H1 (cell line): Measurements from ENCODE around the gene PDXDC1. TPM values are rescaled to one million over a fixed set of nuclear protein-coding genes. Genes with fewer than 3 reads are reported as not detected.
"Not testable (repeated sequence)": the region's sequence is repeated elsewhere in the genome, so short reads cannot be mapped to it uniquely, and the experiment has no call there.

Experiments
- CTCF ChIA-PET: fragments of 300-600 bp; sonication (Branson Sonifier 250); formaldehyde crosslinking; loops from one replicate; lab custom pipeline; 2021; ENCODE audit not compliant: partially characterized antibody; lab: Charles Lee
- POLR2A ChIA-PET: fragments of 300-600 bp; sonication (Branson Sonifier 250); formaldehyde crosslinking; loops from one replicate; lab custom pipeline; 2021; ENCODE audit warnings: inconsistent platforms; ENCODE audit not compliant: partially characterized antibody; lab: Charles Lee
- DNase-seq, 2 experiments: peaks; one replicate each; pipeline versions ENCODE4 v3.0.0 to v3.0.0-alpha.2; 2010 to 2022; ENCODE audit warnings: low spot score in 2 of 2, low read depth in 1 of 2, mixed read lengths in 1 of 2
- FAIRE-seq: peaks from 2 replicates; lab custom pipeline; 2011; peaks lifted over from hg19 to GRCh38; lab: Jason Lieb, UNC
- H2AFZ ChIP-seq: 2 replicates; pipeline ENCODE4 v1.8.1; 2012; ENCODE audit warnings: low read length, inconsistent platforms
- H2AK5ac ChIP-seq: 2 replicates; pipeline ENCODE4 v1.6.1; 2013; ENCODE audit warnings: low read depth, low read length
- H2BK120ac ChIP-seq: replicated peaks from 2 replicates; pipeline ENCODE3; 2013; ENCODE audit warnings: low read depth, low read length, inconsistent platforms
- H2BK12ac ChIP-seq: 2 replicates; pipeline ENCODE4 v1.6.1; 2013; ENCODE audit warnings: low read depth, low read length
- H2BK15ac ChIP-seq: 2 replicates; pipeline ENCODE4 v1.6.1; 2013; ENCODE audit warnings: low read length
- H2BK20ac ChIP-seq: 2 replicates; pipeline ENCODE4 v1.6.1; 2013; ENCODE audit warnings: low read length
- H2BK5ac ChIP-seq: 2 replicates; pipeline ENCODE4 v1.6.1; 2013; ENCODE audit warnings: low read depth, low read length
- H3K14ac ChIP-seq: 2 replicates; pipeline ENCODE4 v1.6.1; 2013; ENCODE audit warnings: inconsistent platforms; ENCODE audit not compliant: insufficient read length
- H3K18ac ChIP-seq: 2 replicates; pipeline ENCODE4 v1.6.1; 2013; ENCODE audit warnings: low read length; ENCODE audit errors: extremely low read depth
- H3K23ac ChIP-seq: 2 replicates; pipeline ENCODE4 v1.6.1; 2013; ENCODE audit warnings: inconsistent platforms; ENCODE audit not compliant: insufficient read length
- H3K23me2 ChIP-seq: 2 replicates; pipeline ENCODE4 v1.6.1; 2013; ENCODE audit warnings: low read depth, low read length
- H3K27ac ChIP-seq: 2 replicates; pipeline ENCODE4 v1.6.1; 2011; ENCODE audit warnings: low read depth, low read length, inconsistent platforms
- H3K27me3 ChIP-seq, 4 experiments: replicated peaks in 1 of 4; 1 replicate in 1 of 4; 2 replicates in 3 of 4; pipeline versions ENCODE4 v1.6.1 to v1.8.1; 2011 to 2013; ENCODE audit warnings: low read length in 3 of 4, mild to moderate bottlenecking in 3 of 4, inconsistent platforms in 2 of 4, mixed read lengths in 2 of 4, moderate library complexity in 1 of 4; ENCODE audit not compliant: control insufficient read depth in 3 of 4, insufficient read depth in 3 of 4; ENCODE audit errors: extremely low read depth in 1 of 4
- H3K36me3 ChIP-seq, 4 experiments: 2 replicates each; pipeline versions ENCODE4 v1.6.1 to v1.8.1; 2011 to 2013; ENCODE audit warnings: mild to moderate bottlenecking in 4 of 4, low read length in 3 of 4, moderate library complexity in 2 of 4, control low read depth in 1 of 4, inconsistent platforms in 1 of 4; ENCODE audit not compliant: insufficient read depth in 4 of 4, control insufficient read depth in 2 of 4
- H3K4ac ChIP-seq: replicated peaks from 2 replicates; pipeline ENCODE3; 2013; ENCODE audit warnings: low read length, low read depth, mixed read lengths, inconsistent platforms; ENCODE audit not compliant: insufficient read length
- H3K4me1 ChIP-seq, 4 experiments: replicated peaks in 1 of 4; 1 replicate in 1 of 4; 2 replicates in 3 of 4; pipeline versions ENCODE4 v1.6.1 to v1.8.1; 2011 to 2013; ENCODE audit warnings: low read length in 3 of 4, inconsistent platforms in 2 of 4, mixed read lengths in 1 of 4; ENCODE audit not compliant: insufficient read depth in 4 of 4, control insufficient read depth in 3 of 4
- H3K4me2 ChIP-seq, 2 experiments: 2 replicates each; pipeline versions ENCODE4 v1.6.1 to v1.8.1; 2011 to 2013; ENCODE audit warnings: low read depth in 2 of 2, low read length in 2 of 2, control low read depth in 1 of 2, inconsistent platforms in 1 of 2, mild to moderate bottlenecking in 1 of 2; ENCODE audit not compliant: insufficient read depth in 1 of 2
- H3K4me3 ChIP-seq, 4 experiments: fragments of 200-600, 300-600 bp in 1 of 4; sonication (generic), shearing (Covaris generic), sonication (Bioruptor Twin) in 1 of 4; 2 replicates each; pipeline versions ENCODE4 v1.5.1 to v1.8.1; 2011 to 2016; ENCODE audit warnings: low read length in 4 of 4, low read depth in 3 of 4, control low read depth in 2 of 4, inconsistent platforms in 2 of 4, mild to moderate bottlenecking in 2 of 4, mixed read lengths in 1 of 4, moderate library complexity in 1 of 4; ENCODE audit not compliant: insufficient read depth in 2 of 4; ENCODE audit errors: extremely low read depth in 1 of 4
- H3K56ac ChIP-seq: replicated peaks from 2 replicates; pipeline ENCODE3; 2013; ENCODE audit warnings: low read depth, mild to moderate bottlenecking, mixed read lengths, low read length, inconsistent platforms; ENCODE audit not compliant: insufficient read length
- H3K79me1 ChIP-seq: 2 replicates; pipeline ENCODE4 v1.6.1; 2013; ENCODE audit warnings: low read depth, low read length, control low read depth
- H3K79me2 ChIP-seq, 2 experiments: 2 replicates each; pipeline versions ENCODE4 v1.6.1 to v1.8.1; 2012 to 2013; ENCODE audit warnings: low read length in 2 of 2, mild to moderate bottlenecking in 2 of 2, inconsistent platforms in 1 of 2; ENCODE audit not compliant: insufficient read depth in 2 of 2, control insufficient read depth in 1 of 2
- H3K9ac ChIP-seq, 4 experiments: replicated peaks in 1 of 4; 1 replicate in 1 of 4; 2 replicates in 3 of 4; pipeline versions ENCODE4 v1.6.1 to v1.8.1; 2011 to 2013; ENCODE audit warnings: low read depth in 3 of 4, low read length in 3 of 4, control low read depth in 2 of 4, mild to moderate bottlenecking in 2 of 4, moderate library complexity in 2 of 4, inconsistent platforms in 1 of 4; ENCODE audit errors: extremely low read depth in 1 of 4
- H3K9me3 ChIP-seq, 2 experiments: 2 replicates each; pipeline versions ENCODE4 v1.6.1 to v1.8.1; 2012 to 2013; ENCODE audit warnings: mild to moderate bottlenecking in 2 of 2, moderate library complexity in 2 of 2, control low read depth in 1 of 2, inconsistent platforms in 1 of 2, low read depth in 1 of 2, low read length in 1 of 2, mixed read lengths in 1 of 2; ENCODE audit not compliant: insufficient read depth in 2 of 2
- H4K20me1 ChIP-seq, 2 experiments: replicated peaks in 1 of 2; 2 replicates each; pipeline versions ENCODE3 to v1.8.1; 2011 to 2013; ENCODE audit warnings: inconsistent platforms in 2 of 2, low read length in 2 of 2, mild to moderate bottlenecking in 1 of 2; ENCODE audit not compliant: insufficient read depth in 2 of 2, control insufficient read depth in 1 of 2
- H4K5ac ChIP-seq: 2 replicates; pipeline ENCODE4 v1.6.1; 2013; ENCODE audit warnings: low read length, low read depth, mixed read lengths, inconsistent platforms; ENCODE audit not compliant: insufficient read length
- H4K8ac ChIP-seq: 2 replicates; pipeline ENCODE4 v1.8.0; 2013; ENCODE audit warnings: mild to moderate bottlenecking, moderate library complexity, low read length, inconsistent platforms; ENCODE audit not compliant: insufficient read depth; ENCODE audit errors: extremely low read depth
- H4K91ac ChIP-seq: replicated peaks from 2 replicates; pipeline ENCODE3; 2013; ENCODE audit warnings: low read length, mixed read lengths, inconsistent platforms; ENCODE audit not compliant: insufficient read length
- WGBS, 2 experiments: shearing (Covaris generic) in 1 of 2; methylation state at CpG; one replicate each; pipeline versions ENCODE4 v1.1.6 to v1.1.7; 2013 to 2015; ENCODE audit warnings: low lambda C conversion rate in 2 of 2, mixed read lengths in 2 of 2, inconsistent platforms in 1 of 2, low coverage in 1 of 2, missing lambda C conversion rate in 1 of 2; ENCODE audit not compliant: insufficient replicate concordance in 2 of 2, insufficient coverage in 1 of 2, insufficient read length in 1 of 2; ENCODE audit errors: extremely low coverage in 1 of 2, missing lambda C conversion rate in 1 of 2; 5-methylcytosine and 5-hydroxymethylcytosine counted together
- polyA plus RNA-seq, 7 experiments: library from polyadenylated mRNA; depleted of rRNA in 3 of 7; stranded (reverse) in 5 of 7; unstranded in 2 of 7; fragments of >200 nt in 5 of 7; fragments of 200-250 nt in 2 of 7; gene quantifications; 1 replicate in 5 of 7; 2 replicates in 1 of 7; 4 replicates in 1 of 7; pipeline versions ENCODE4 v1.2.1 to v1.2.3, GENCODE V29; 2011 to 2013; ENCODE audit warnings: missing spikeins in 2 of 7, mixed read lengths in 2 of 7
- total RNA-seq: library from RNA; stranded (reverse); fragmentation: NEBNext Ultra II Directional; extraction: Animal tissue kit (Norgen Biotek cat#: 25700); gene quantifications from 2 replicates; pipeline ENCODE4 v1.2.1, GENCODE V29; 2021

The PDXDC1 gene
- total and polyA plus RNA-seq, 2 of the 8 experiments (the other 6 are each of a cell fraction or from before 2014, with no cell fraction given) = 56.6 to 118 TPM

- H3K4me1 ChIP-seq, H2BK12ac ChIP-seq, H2BK15ac ChIP-seq, H3K9ac ChIP-seq, H3K23ac ChIP-seq, H3K79me2 ChIP-seq, H3K18ac ChIP-seq, H2AFZ ChIP-seq, H3K79me1 ChIP-seq, FAIRE-seq, CTCF ChIA-PET, H2AK5ac ChIP-seq, H2BK120ac ChIP-seq, H3K27me3 ChIP-seq, POLR2A ChIA-PET, H3K9me3 ChIP-seq, H3K27ac ChIP-seq, H4K91ac ChIP-seq, H3K14ac ChIP-seq, H4K20me1 ChIP-seq, H3K56ac ChIP-seq, H2BK5ac ChIP-seq, H2BK20ac ChIP-seq, H3K4me3 ChIP-seq, H3K23me2 ChIP-seq, H4K8ac ChIP-seq, H4K5ac ChIP-seq, H3K4ac ChIP-seq, H3K4me2 ChIP-seq, DNase-seq: not testable (repeated sequence)
- H3K36me3 ChIP-seq = peaks cover 0 to 34% (median 3%) of the 10 kb centered on the region in 4 experiments; a peak in 2 of 8 replicates
- 95% methylated on average over 15 of the region's 51 CpGs; no CpG with 5 or more reads in 1 of the 2 experiments for WGBS, 2 experiments
These were observed 156.3 kb downstream of the PDXDC1 start for GRCh38 chr16:15130943-15131700.
